GM12872 (cell line): ENCODE measurements around the gene ZNF653.

ENCODE experiments used
- CTCF ChIP-seq: IDR thresholded peaks from 3 replicates; pipeline ENCODE4 v1.5.1; 2011; ENCODE audit warnings: low read depth, mild to moderate bottlenecking, low read length, moderate library complexity; ENCODE audit not compliant: insufficient read depth

Gene ZNF653

GRCh38 chr19:11460207-11460606 is 45.4 kb downstream of the ZNF653 start:
- peak; percentile 41; the same call in 2 of the 3 replicates for TF ChIP-seq CTCF

- no peak for TF ChIP-seq CTCF
Observed at GRCh38 chr19:11458236-11458900, 47.3 kb downstream of the ZNF653 start.

GRCh38 chr19:11457831-11458230 is 47.8 kb downstream of the ZNF653 start:
- no peak for TF ChIP-seq CTCF

- TF ChIP-seq CTCF: no peak
Observed at GRCh38 chr19:11457115-11457514, 48.5 kb downstream of the ZNF653 start.

- TF ChIP-seq CTCF: no peak
Observed at GRCh38 chr19:11456659-11457058, 49.0 kb downstream of the ZNF653 start.

- peak; percentile 65 for TF ChIP-seq CTCF
Observed at GRCh38 chr19:11453468-11454341, 51.9 kb downstream of the ZNF653 start.

- peak; percentile 31; the same call in 1 of the 3 replicates for TF ChIP-seq CTCF
Observed at GRCh38 chr19:11452620-11453310, 52.9 kb downstream of the ZNF653 start.
